Gastrocnemius medialis (tissue), 4 donors: ENCODE data around the gene METTL23.

Source experiments
- POLR2A ChIP-seq, 2 donors: fragments of 450-650 bp; IDR thresholded peaks; one replicate each; pipeline ENCODE4 v1.6.1; 2017; ENCODE audit warnings: antibody characterized with exemption in 2 of 2, mild to moderate bottlenecking in 2 of 2, moderate library complexity in 2 of 2
- TF ChIP-seq, protein P1 (sequence below), 5 experiments: fragments of 450-650 bp in 3 of 5; fragments of 200-600 bp in 2 of 5; sonication (generic) in 2 of 5; IDR thresholded peaks in 4 of 5; conservative IDR thresholded peaks in 1 of 5; 1 replicate in 4 of 5; 2 replicates in 1 of 5; pipeline ENCODE4 v1.5.1; 2016 to 2019; ENCODE audit warnings: antibody characterized with exemption in 5 of 5, mild to moderate bottlenecking in 3 of 5, moderate library complexity in 3 of 5

DNA sequence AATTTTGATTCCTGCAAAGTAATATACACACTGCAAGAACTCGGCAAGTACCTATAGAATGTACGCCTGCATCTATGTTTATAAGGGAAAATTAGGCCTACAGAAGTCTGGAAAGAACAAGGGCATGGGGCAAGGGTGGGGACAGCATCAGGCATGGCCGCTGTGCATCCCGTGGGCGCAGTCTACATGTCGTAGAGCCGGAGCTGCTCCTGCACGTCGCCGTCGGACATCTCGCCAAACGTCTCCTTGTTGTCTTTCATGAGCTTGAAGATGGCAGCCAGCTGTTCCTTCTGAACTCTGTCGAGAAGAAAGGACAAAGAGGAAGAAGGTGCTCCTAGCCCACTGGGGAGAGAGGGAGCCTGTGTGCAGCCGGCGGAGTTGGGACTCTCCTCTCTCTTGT lies 49.2 kb upstream of the METTL23 start:
- TF ChIP-seq, protein P1, sequence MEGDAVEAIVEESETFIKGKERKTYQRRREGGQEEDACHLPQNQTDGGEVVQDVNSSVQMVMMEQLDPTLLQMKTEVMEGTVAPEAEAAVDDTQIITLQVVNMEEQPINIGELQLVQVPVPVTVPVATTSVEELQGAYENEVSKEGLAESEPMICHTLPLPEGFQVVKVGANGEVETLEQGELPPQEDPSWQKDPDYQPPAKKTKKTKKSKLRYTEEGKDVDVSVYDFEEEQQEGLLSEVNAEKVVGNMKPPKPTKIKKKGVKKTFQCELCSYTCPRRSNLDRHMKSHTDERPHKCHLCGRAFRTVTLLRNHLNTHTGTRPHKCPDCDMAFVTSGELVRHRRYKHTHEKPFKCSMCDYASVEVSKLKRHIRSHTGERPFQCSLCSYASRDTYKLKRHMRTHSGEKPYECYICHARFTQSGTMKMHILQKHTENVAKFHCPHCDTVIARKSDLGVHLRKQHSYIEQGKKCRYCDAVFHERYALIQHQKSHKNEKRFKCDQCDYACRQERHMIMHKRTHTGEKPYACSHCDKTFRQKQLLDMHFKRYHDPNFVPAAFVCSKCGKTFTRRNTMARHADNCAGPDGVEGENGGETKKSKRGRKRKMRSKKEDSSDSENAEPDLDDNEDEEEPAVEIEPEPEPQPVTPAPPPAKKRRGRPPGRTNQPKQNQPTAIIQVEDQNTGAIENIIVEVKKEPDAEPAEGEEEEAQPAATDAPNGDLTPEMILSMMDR (IDR thresholded peaks at IDR 0.05 in 4 of 5, conservative IDR thresholded peaks at IDR 0.05 in 1 of 5) = no peak
- no peak for TF ChIP-seq POLR2A (IDR thresholded peaks at IDR 0.05)
